Measurements from ENCODE around the gene PTPA. TPM values are rescaled to one million over a fixed set of nuclear protein-coding genes. Genes with fewer than 3 reads are reported as not detected.

Gene PTPA
- total RNA-seq, 1 donor: 73.5 TPM

DNA sequence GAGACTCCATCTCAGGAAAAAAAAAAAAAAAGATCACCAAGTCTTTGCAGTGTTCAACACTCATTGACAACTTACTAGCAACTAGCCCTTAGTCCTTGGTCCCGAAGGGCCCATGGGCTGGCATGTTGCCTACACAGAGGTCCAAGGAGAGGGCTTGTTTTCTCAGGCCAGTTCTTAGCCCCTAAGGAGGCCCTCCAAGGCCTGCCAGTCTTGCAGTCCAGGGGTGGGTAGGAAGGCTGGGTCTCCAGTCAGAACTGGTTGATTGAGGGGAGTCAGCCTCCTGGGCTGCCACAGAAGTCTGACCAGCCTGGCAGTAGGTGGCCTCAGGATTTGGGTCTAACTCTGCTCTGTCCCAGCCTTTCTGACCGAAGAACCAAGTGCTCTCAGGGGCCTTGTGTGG, 34.1 kb downstream of the PTPA start:
- H3K4me2 ChIP-seq (ENCODE audit: insufficient read depth, low read length): peak overlapping the region; percentile 65
- H3K36me3 ChIP-seq (ENCODE audit: insufficient read depth, low read length): peaks cover 18% of the 10 kb centered on the region
- H3K79me2 ChIP-seq (ENCODE audit: insufficient read depth, low read length): peaks cover 15% of the 10 kb centered on the region
- DNase-seq (ENCODE audit: insufficient read length, low spot score, missing footprints): peak; percentile 87
- no peaks in the 10 kb centered on the region for H3K27me3 ChIP-seq (ENCODE audit: insufficient read depth, low read length)
- H3K4me3 ChIP-seq (ENCODE audit: insufficient read depth, low read length): peak overlapping the region; percentile 3
- TF ChIP-seq, protein P1, sequence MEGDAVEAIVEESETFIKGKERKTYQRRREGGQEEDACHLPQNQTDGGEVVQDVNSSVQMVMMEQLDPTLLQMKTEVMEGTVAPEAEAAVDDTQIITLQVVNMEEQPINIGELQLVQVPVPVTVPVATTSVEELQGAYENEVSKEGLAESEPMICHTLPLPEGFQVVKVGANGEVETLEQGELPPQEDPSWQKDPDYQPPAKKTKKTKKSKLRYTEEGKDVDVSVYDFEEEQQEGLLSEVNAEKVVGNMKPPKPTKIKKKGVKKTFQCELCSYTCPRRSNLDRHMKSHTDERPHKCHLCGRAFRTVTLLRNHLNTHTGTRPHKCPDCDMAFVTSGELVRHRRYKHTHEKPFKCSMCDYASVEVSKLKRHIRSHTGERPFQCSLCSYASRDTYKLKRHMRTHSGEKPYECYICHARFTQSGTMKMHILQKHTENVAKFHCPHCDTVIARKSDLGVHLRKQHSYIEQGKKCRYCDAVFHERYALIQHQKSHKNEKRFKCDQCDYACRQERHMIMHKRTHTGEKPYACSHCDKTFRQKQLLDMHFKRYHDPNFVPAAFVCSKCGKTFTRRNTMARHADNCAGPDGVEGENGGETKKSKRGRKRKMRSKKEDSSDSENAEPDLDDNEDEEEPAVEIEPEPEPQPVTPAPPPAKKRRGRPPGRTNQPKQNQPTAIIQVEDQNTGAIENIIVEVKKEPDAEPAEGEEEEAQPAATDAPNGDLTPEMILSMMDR (IDR thresholded peaks at IDR 0.05; ENCODE audit: extremely low read depth, low read depth, low read length): no peak
- H3K9me3 ChIP-seq (ENCODE audit: low read depth, low read length): no peaks in the 10 kb centered on the region
- peaks cover 58% of the 10 kb centered on the region for H3K4me1 ChIP-seq (ENCODE audit: insufficient read depth, low read length)
- no peaks in the 10 kb centered on the region for H4K20me1 ChIP-seq (ENCODE audit: insufficient read depth, low read length)
- H2AFZ ChIP-seq (ENCODE audit: low read length): no peak overlapping the region
- peak overlapping the region; percentile 95 for H3K27ac ChIP-seq (ENCODE audit: low read depth, low read length)

DNA sequence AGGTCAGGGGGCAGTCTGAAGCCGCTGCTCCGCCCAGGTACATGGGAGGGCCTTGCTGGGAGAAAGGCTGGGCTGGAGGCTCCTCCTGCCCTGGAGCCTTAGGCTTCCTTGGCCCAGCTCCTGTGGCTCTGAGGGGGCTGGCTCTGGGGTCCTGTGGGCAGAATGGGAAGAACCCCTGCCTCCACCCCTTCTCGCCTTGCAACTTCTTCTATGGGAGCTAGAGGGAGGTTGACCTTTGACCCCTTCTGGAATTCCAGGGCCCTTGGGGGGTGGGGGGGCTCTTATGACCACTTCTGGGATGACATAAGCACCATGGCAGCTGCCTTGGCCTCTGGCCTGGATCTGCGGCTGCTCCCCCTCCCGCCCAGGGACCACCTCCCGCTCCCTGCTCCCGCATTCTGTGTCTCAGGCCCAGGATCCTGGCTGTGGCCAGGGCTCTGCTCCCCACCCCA, 34.7 kb downstream of the PTPA start:
- Histone ChIP-seq H3K9me3 (ENCODE audit: low read depth, low read length) (no peaks in the 10 kb centered on the region), H3K27ac (ENCODE audit: low read depth, low read length) (peak overlapping the region; percentile 95), H3K4me2 (ENCODE audit: insufficient read depth, low read length) (peak overlapping the region; percentile 65), H2AFZ (ENCODE audit: low read length) (peak overlapping the region; percentile 66), H4K20me1 (ENCODE audit: insufficient read depth, low read length) (no peaks in the 10 kb centered on the region), H3K4me1 (ENCODE audit: insufficient read depth, low read length) (peaks cover 54% of the 10 kb centered on the region), H3K79me2 (ENCODE audit: insufficient read depth, low read length) (peaks cover 15% of the 10 kb centered on the region), H3K4me3 (ENCODE audit: insufficient read depth, low read length) (no peak overlapping the region), H3K36me3 (ENCODE audit: insufficient read depth, low read length) (peaks cover 18% of the 10 kb centered on the region), H3K27me3 (ENCODE audit: insufficient read depth, low read length) (no peaks in the 10 kb centered on the region)
- TF ChIP-seq, protein P1 (IDR thresholded peaks at IDR 0.05; ENCODE audit: extremely low read depth, low read depth, low read length): no peak
- DNase-seq (ENCODE audit: insufficient read length, low spot score, missing footprints): peak; percentile 97

DNA sequence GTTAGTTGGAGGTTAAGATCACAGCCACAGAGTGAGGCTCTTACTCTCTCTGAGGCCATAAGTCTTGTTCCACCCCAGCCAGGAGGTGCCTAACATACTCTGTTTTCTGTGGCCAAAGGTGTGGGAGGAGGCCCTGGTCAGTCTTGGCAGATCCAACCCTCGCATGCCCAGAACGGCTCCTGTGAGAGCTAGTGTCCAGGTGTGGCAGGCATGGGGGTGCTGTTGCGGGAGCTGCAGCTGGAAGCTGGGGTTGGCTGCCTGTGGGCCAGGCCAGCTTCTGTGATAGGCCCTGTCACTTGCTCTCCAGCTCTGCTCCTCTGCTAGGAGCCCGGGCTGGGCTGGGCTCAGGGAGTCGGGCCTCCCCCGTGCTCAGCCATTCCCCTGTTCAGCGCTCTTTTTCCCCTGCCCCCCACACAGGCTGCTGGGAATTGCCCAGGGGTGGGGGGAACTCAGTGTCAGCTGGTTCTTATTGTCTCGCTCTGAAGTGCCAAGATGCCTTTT, 35.3 kb downstream of the PTPA start:
- Histone ChIP-seq H2AFZ (ENCODE audit: low read length) (peak overlapping the region; percentile 66), H3K4me3 (ENCODE audit: insufficient read depth, low read length) (no peak overlapping the region), H3K36me3 (ENCODE audit: insufficient read depth, low read length) (peaks cover 18% of the 10 kb centered on the region), H3K4me2 (ENCODE audit: insufficient read depth, low read length) (peak overlapping the region; percentile 65), H3K9me3 (ENCODE audit: low read depth, low read length) (no peaks in the 10 kb centered on the region), H3K27me3 (ENCODE audit: insufficient read depth, low read length) (no peaks in the 10 kb centered on the region), H3K79me2 (ENCODE audit: insufficient read depth, low read length) (peaks cover 15% of the 10 kb centered on the region), H3K27ac (ENCODE audit: low read depth, low read length) (peak overlapping the region; percentile 95), H4K20me1 (ENCODE audit: insufficient read depth, low read length) (no peaks in the 10 kb centered on the region), H3K4me1 (ENCODE audit: insufficient read depth, low read length) (peaks cover 47% of the 10 kb centered on the region)
- TF ChIP-seq, protein P1 (IDR thresholded peaks at IDR 0.05; ENCODE audit: extremely low read depth, low read depth, low read length): no peak
- DNase-seq (ENCODE audit: insufficient read length, low spot score, missing footprints): peak; percentile 90

GRCh38 chr9:129148463-129149204, 37.4 kb downstream of the PTPA start:
- H3K4me2 ChIP-seq (ENCODE audit: insufficient read depth, low read length): no peak overlapping the region
- no peak overlapping the region for H3K4me3 ChIP-seq (ENCODE audit: insufficient read depth, low read length)
- peaks cover 9% of the 10 kb centered on the region for H3K36me3 ChIP-seq (ENCODE audit: insufficient read depth, low read length)
- no peaks in the 10 kb centered on the region for H3K27me3 ChIP-seq (ENCODE audit: insufficient read depth, low read length)
- H3K9me3 ChIP-seq (ENCODE audit: low read depth, low read length): no peaks in the 10 kb centered on the region
- no peak overlapping the region for H3K27ac ChIP-seq (ENCODE audit: low read depth, low read length)
- no peak overlapping the region for H2AFZ ChIP-seq (ENCODE audit: low read length)
- TF ChIP-seq, protein P1 (IDR thresholded peaks at IDR 0.05; ENCODE audit: extremely low read depth, low read depth, low read length): no peak
- peak; percentile 69 for DNase-seq (ENCODE audit: insufficient read length, low spot score, missing footprints)
- H3K79me2 ChIP-seq (ENCODE audit: insufficient read depth, low read length): peaks cover 2% of the 10 kb centered on the region
- H3K4me1 ChIP-seq (ENCODE audit: insufficient read depth, low read length): peaks cover 26% of the 10 kb centered on the region
- H4K20me1 ChIP-seq (ENCODE audit: insufficient read depth, low read length): no peaks in the 10 kb centered on the region
